ENCODE measurements around the gene ACVR2B. TPM values are rescaled to one million over a fixed set of nuclear protein-coding genes. Genes with fewer than 3 reads are reported as not detected.

Gene ACVR2B
- total and polyA plus RNA-seq, 2 donors, result 1.4 to 11.7 TPM

GRCh38 chr3:38515367-38515766 lies 61.7 kb downstream of the ACVR2B start:
- no peak for DNase-seq (ENCODE audit: extremely low spot score)
- WGBS, result 90% methylated on average over 7 of the region's 7 CpGs
- no peak overlapping the region for H3K27ac ChIP-seq (ENCODE audit: low read depth)
- no peak overlapping the region for H3K4me3 ChIP-seq (ENCODE audit: low read depth, low read length)
- H3K36me3 ChIP-seq (ENCODE audit: insufficient read depth), result no peaks in the 10 kb centered on the region
- H3K4me1 ChIP-seq (ENCODE audit: insufficient read depth), result no peaks in the 10 kb centered on the region

GRCh38 chr3:38516669-38517068 lies 63.0 kb downstream of the ACVR2B start:
- H3K27ac ChIP-seq (ENCODE audit: low read depth), result no peak overlapping the region
- WGBS, result 1% methylated on average over 1 of the region's 1 CpG
- H3K36me3 ChIP-seq (ENCODE audit: insufficient read depth), result no peaks in the 10 kb centered on the region
- DNase-seq (ENCODE audit: extremely low spot score), result no peak
- H3K4me1 ChIP-seq (ENCODE audit: insufficient read depth), result no peaks in the 10 kb centered on the region
- H3K4me3 ChIP-seq (ENCODE audit: low read depth, low read length), result no peak overlapping the region

GRCh38 chr3:38519000-38519399 lies 65.3 kb downstream of the ACVR2B start:
- Histone ChIP-seq H3K4me1 (ENCODE audit: insufficient read depth) (no peaks in the 10 kb centered on the region), H3K27ac (ENCODE audit: low read depth) (no peak overlapping the region), H3K4me3 (ENCODE audit: low read depth, low read length) (no peak overlapping the region), H3K36me3 (ENCODE audit: insufficient read depth) (no peaks in the 10 kb centered on the region)
- 63% methylated on average over 1 of the region's 1 CpG for WGBS
- DNase-seq (ENCODE audit: extremely low spot score), result no peak

GRCh38 chr3:38519651-38520050 lies 66.0 kb downstream of the ACVR2B start:
- 55% methylated on average over 5 of the region's 5 CpGs for WGBS
- no peak overlapping the region for H3K4me3 ChIP-seq (ENCODE audit: low read depth, low read length)
- no peaks in the 10 kb centered on the region for H3K36me3 ChIP-seq (ENCODE audit: insufficient read depth)
- DNase-seq (ENCODE audit: extremely low spot score), result no peak
- H3K27ac ChIP-seq (ENCODE audit: low read depth), result no peak overlapping the region
- H3K4me1 ChIP-seq (ENCODE audit: insufficient read depth), result no peaks in the 10 kb centered on the region

- DNase-seq (ENCODE audit: extremely low spot score), result peak; percentile 35
- Histone ChIP-seq H3K36me3 (ENCODE audit: insufficient read depth) (no peaks in the 10 kb centered on the region), H3K4me1 (ENCODE audit: insufficient read depth) (no peaks in the 10 kb centered on the region), H3K27ac (ENCODE audit: low read depth) (no peak overlapping the region), H3K4me3 (ENCODE audit: low read depth, low read length) (no peak overlapping the region)
- WGBS, result 3% methylated on average over 5 of the region's 5 CpGs
Measured at GRCh38 chr3:38521391-38521987, 67.8 kb downstream of the ACVR2B start.

GRCh38 chr3:38522002-38522401 lies 68.3 kb downstream of the ACVR2B start:
- WGBS, result 91% methylated on average over 6 of the region's 6 CpGs
- DNase-seq (ENCODE audit: extremely low spot score), result no peak
- Histone ChIP-seq H3K36me3 (ENCODE audit: insufficient read depth) (no peaks in the 10 kb centered on the region), H3K4me3 (ENCODE audit: low read depth, low read length) (no peak overlapping the region), H3K27ac (ENCODE audit: low read depth) (no peak overlapping the region), H3K4me1 (ENCODE audit: insufficient read depth) (no peaks in the 10 kb centered on the region)

GRCh38 chr3:38524141-38524739 lies 70.5 kb downstream of the ACVR2B start:
- 90% methylated on average over 5 of the region's 5 CpGs for WGBS
- no peaks in the 10 kb centered on the region for H3K36me3 ChIP-seq (ENCODE audit: insufficient read depth)

GRCh38 chr3:38526792-38527191 lies 73.1 kb downstream of the ACVR2B start:
- 98% methylated on average over 14 of the region's 14 CpGs for WGBS
- H3K36me3 ChIP-seq (ENCODE audit: insufficient read depth), result no peaks in the 10 kb centered on the region
- H3K27ac ChIP-seq (ENCODE audit: low read depth), result no peak overlapping the region

More at GRCh38 chr3:38524141-38524739, 70.5 kb downstream of the ACVR2B start:
- H3K4me3 ChIP-seq (ENCODE audit: low read depth, low read length), result no peak overlapping the region
- H3K27ac ChIP-seq (ENCODE audit: low read depth), result no peak overlapping the region
- no peaks in the 10 kb centered on the region for H3K4me1 ChIP-seq (ENCODE audit: insufficient read depth)
- DNase-seq (ENCODE audit: extremely low spot score), result no peak

GRCh38 chr3:38528457-38528856 lies 74.8 kb downstream of the ACVR2B start:
- H3K4me3 ChIP-seq (ENCODE audit: low read depth, low read length), result no peak overlapping the region
- WGBS, result 95% methylated on average over 1 of the region's 1 CpG
- no peak for DNase-seq (ENCODE audit: extremely low spot score)
- H3K27ac ChIP-seq (ENCODE audit: low read depth), result no peak overlapping the region
- H3K36me3 ChIP-seq (ENCODE audit: insufficient read depth), result no peaks in the 10 kb centered on the region
- no peaks in the 10 kb centered on the region for H3K4me1 ChIP-seq (ENCODE audit: insufficient read depth)

More at GRCh38 chr3:38526792-38527191, 73.1 kb downstream of the ACVR2B start:
- Histone ChIP-seq H3K4me1 (ENCODE audit: insufficient read depth) (no peaks in the 10 kb centered on the region), H3K4me3 (ENCODE audit: low read depth, low read length) (no peak overlapping the region)
- no peak for DNase-seq (ENCODE audit: extremely low spot score)

GRCh38 chr3:38532529-38532928 lies 78.8 kb downstream of the ACVR2B start:
- 66% methylated on average over 3 of the region's 3 CpGs for WGBS
- Histone ChIP-seq H3K4me1 (ENCODE audit: insufficient read depth) (no peaks in the 10 kb centered on the region), H3K4me3 (ENCODE audit: low read depth, low read length) (no peak overlapping the region), H3K36me3 (ENCODE audit: insufficient read depth) (no peaks in the 10 kb centered on the region), H3K27ac (ENCODE audit: low read depth) (no peak overlapping the region)
- no peak for DNase-seq (ENCODE audit: extremely low spot score)

GRCh38 chr3:38533285-38533976 lies 79.7 kb downstream of the ACVR2B start:
- no peak for DNase-seq (ENCODE audit: extremely low spot score)

GRCh38 chr3:38534180-38534579 lies 80.5 kb downstream of the ACVR2B start:
- Histone ChIP-seq H3K36me3 (ENCODE audit: insufficient read depth) (no peaks in the 10 kb centered on the region), H3K4me3 (ENCODE audit: low read depth, low read length) (no peak overlapping the region), H3K27ac (ENCODE audit: low read depth) (no peak overlapping the region), H3K4me1 (ENCODE audit: insufficient read depth) (no peaks in the 10 kb centered on the region)
- WGBS, result 97% methylated on average over 2 of the region's 2 CpGs
- no peak for DNase-seq (ENCODE audit: extremely low spot score)

More at GRCh38 chr3:38533285-38533976, 79.7 kb downstream of the ACVR2B start:
- WGBS, result 74% methylated on average over 13 of the region's 13 CpGs
- Histone ChIP-seq H3K4me3 (ENCODE audit: low read depth, low read length) (no peak overlapping the region), H3K27ac (ENCODE audit: low read depth) (no peak overlapping the region), H3K36me3 (ENCODE audit: insufficient read depth) (no peaks in the 10 kb centered on the region), H3K4me1 (ENCODE audit: insufficient read depth) (no peaks in the 10 kb centered on the region)

- Histone ChIP-seq H3K4me1 (ENCODE audit: insufficient read depth) (no peaks in the 10 kb centered on the region), H3K36me3 (ENCODE audit: insufficient read depth) (no peaks in the 10 kb centered on the region)
- WGBS, result 98% methylated on average over 7 of the region's 7 CpGs
Measured at GRCh38 chr3:38534604-38535003, 80.9 kb downstream of the ACVR2B start.

GRCh38 chr3:38536671-38537070 lies 83.0 kb downstream of the ACVR2B start:
- Histone ChIP-seq H3K27ac (ENCODE audit: low read depth) (no peak overlapping the region), H3K36me3 (ENCODE audit: insufficient read depth) (no peaks in the 10 kb centered on the region), H3K4me3 (ENCODE audit: low read depth, low read length) (no peak overlapping the region), H3K4me1 (ENCODE audit: insufficient read depth) (no peaks in the 10 kb centered on the region)
- WGBS, result 74% methylated on average over 3 of the region's 3 CpGs
- DNase-seq (ENCODE audit: extremely low spot score), result no peak

More at GRCh38 chr3:38534604-38535003, 80.9 kb downstream of the ACVR2B start:
- no peak overlapping the region for H3K4me3 ChIP-seq (ENCODE audit: low read depth, low read length)
- H3K27ac ChIP-seq (ENCODE audit: low read depth), result no peak overlapping the region
- no peak for DNase-seq (ENCODE audit: extremely low spot score)

Data from urinary bladder (tissue), 4 donors.